Liver (tissue), 9 donors: Measurements from ENCODE around the gene MST1R. TPM values are rescaled to one million over a fixed set of nuclear protein-coding genes. Genes with fewer than 3 reads are reported as not detected.

Experiments used
- DNase-seq: peaks from one replicate; pipeline ENCODE4 v3.0.0-alpha.2; 2017; ENCODE audit warnings: low spot score
- H3K27ac ChIP-seq, 2 donors: one replicate each; pipeline ENCODE4 v1.7.0; 2013; ENCODE audit warnings: inconsistent platforms in 2 of 2, low read length in 2 of 2, control low read depth in 1 of 2, low read depth in 1 of 2, mild to moderate bottlenecking in 1 of 2
- H3K27me3 ChIP-seq, 4 donors: one replicate each; pipeline versions ENCODE4 v1.6.1 to v1.7.0; 2013; ENCODE audit warnings: low read length in 3 of 4, inconsistent platforms in 1 of 4, mild to moderate bottlenecking in 1 of 4, moderate library complexity in 1 of 4; ENCODE audit not compliant: control insufficient read depth in 4 of 4, insufficient read depth in 4 of 4
- H3K36me3 ChIP-seq, 4 donors: one replicate each; pipeline versions ENCODE4 v1.6.1 to v1.7.0; 2013; ENCODE audit warnings: low read length in 3 of 4, mild to moderate bottlenecking in 3 of 4, low read depth in 1 of 4, moderate library complexity in 1 of 4; ENCODE audit not compliant: control insufficient read depth in 4 of 4, insufficient read depth in 3 of 4
- H3K4me1 ChIP-seq, 4 donors: one replicate each; pipeline versions ENCODE4 v1.6.1 to v1.7.0; 2013; ENCODE audit warnings: low read length in 3 of 4, mild to moderate bottlenecking in 3 of 4, moderate library complexity in 1 of 4; ENCODE audit not compliant: control insufficient read depth in 4 of 4, insufficient read depth in 4 of 4
- H3K4me3 ChIP-seq, 3 donors: one replicate each; pipeline versions ENCODE4 v1.6.1 to v1.7.0; 2013; ENCODE audit warnings: low read length in 3 of 3, control low read depth in 1 of 3, low read depth in 1 of 3, mild to moderate bottlenecking in 1 of 3
- H3K9ac ChIP-seq, 2 donors: one replicate each; pipeline ENCODE4 v1.7.0; 2013; ENCODE audit warnings: low read length in 2 of 2, mild to moderate bottlenecking in 2 of 2, moderate library complexity in 2 of 2, control low read depth in 1 of 2, low read depth in 1 of 2
- H3K9me3 ChIP-seq, 4 donors: one replicate each; pipeline versions ENCODE4 v1.6.1 to v1.7.0; 2013; ENCODE audit warnings: low read length in 3 of 4; ENCODE audit not compliant: control insufficient read depth in 4 of 4
- EGR1 ChIP-seq, 2 donors: IDR thresholded peaks; 2 replicates each; pipeline ENCODE4 v1.6.1; 2016 to 2018; ENCODE audit warnings: antibody characterized with exemption in 2 of 2, low read depth in 2 of 2
- FOXA1 ChIP-seq: IDR thresholded peaks from 2 replicates; pipeline ENCODE4 v1.6.1; 2016; ENCODE audit warnings: antibody characterized with exemption
- FOXA2 ChIP-seq: IDR thresholded peaks from 2 replicates; pipeline ENCODE4 v1.6.1; 2016; ENCODE audit warnings: antibody characterized with exemption
- GABPA ChIP-seq, 2 donors: IDR thresholded peaks in 1 of 2; conservative IDR thresholded peaks in 1 of 2; 2 replicates each; pipeline ENCODE4 v1.6.1; 2016; ENCODE audit warnings: antibody characterized with exemption in 2 of 2, mild to moderate bottlenecking in 1 of 2, moderate library complexity in 1 of 2
- HNF4A ChIP-seq, 2 donors: conservative IDR thresholded peaks; 2 replicates each; pipeline ENCODE4 v1.6.1; 2016; ENCODE audit warnings: antibody characterized with exemption in 2 of 2, mild to moderate bottlenecking in 2 of 2
- HNF4G ChIP-seq: IDR thresholded peaks from 2 replicates; pipeline ENCODE4 v1.6.1; 2016; ENCODE audit warnings: antibody characterized with exemption
- JUND ChIP-seq, 2 donors: IDR thresholded peaks; 2 replicates each; pipeline ENCODE4 v1.6.1; 2016; ENCODE audit warnings: antibody characterized with exemption in 2 of 2
- NR2F2 ChIP-seq: IDR thresholded peaks from 2 replicates; pipeline ENCODE4 v1.6.1; 2016; ENCODE audit warnings: antibody characterized with exemption
- RAD21 ChIP-seq, 2 donors: IDR thresholded peaks; 2 replicates each; pipeline ENCODE4 v1.6.1; 2016; ENCODE audit warnings: antibody characterized with exemption in 2 of 2, mild to moderate bottlenecking in 2 of 2
- RXRA ChIP-seq, 2 donors: IDR thresholded peaks; 2 replicates each; pipeline ENCODE4 v1.6.1; 2017 to 2018; ENCODE audit warnings: antibody characterized with exemption in 2 of 2, mild to moderate bottlenecking in 1 of 2
- SP1 ChIP-seq: IDR thresholded peaks from 2 replicates; pipeline ENCODE4 v1.6.1; 2018; ENCODE audit warnings: antibody characterized with exemption, mild to moderate bottlenecking
- TAF1 ChIP-seq: conservative IDR thresholded peaks from 2 replicates; pipeline ENCODE4 v1.6.1; 2016; ENCODE audit warnings: antibody characterized with exemption, mild to moderate bottlenecking
- YY1 ChIP-seq: IDR thresholded peaks from 2 replicates; pipeline ENCODE4 v1.6.1; 2016; ENCODE audit warnings: antibody characterized with exemption, mild to moderate bottlenecking
- WGBS: extraction: QIAGEN DNeasy Blood & Tissue Kit; methylation state at CpG from one replicate; pipeline ENCODE4 v1.1.7; 2013; 5-methylcytosine and 5-hydroxymethylcytosine counted together
- polyA plus RNA-seq, 2 donors: library from polyadenylated mRNA; stranded (reverse) in 1 of 2; unstranded in 1 of 2; fragments of 200-250 nt in 1 of 2; fragments of >200 nt in 1 of 2; fragmentation: Nextera tagmentation in 1 of 2; extraction: Ambion mirVana in 1 of 2; gene quantifications; one replicate each; pipeline versions ENCODE4 v1.2.1 to v1.2.3, GENCODE V29; 2013 to 2015
- total RNA-seq, 2 donors: library from RNA; depleted of rRNA; stranded (reverse); fragments of >200 nt; gene quantifications; one replicate each; pipeline ENCODE4 v1.2.3, GENCODE V29; 2014
- TF ChIP-seq, protein P1 (sequence below): IDR thresholded peaks from 2 replicates; pipeline ENCODE4 v1.6.1; 2016; ENCODE audit warnings: antibody characterized with exemption
- TF ChIP-seq, protein P2 (sequence below): IDR thresholded peaks from 2 replicates; pipeline ENCODE4 v1.6.1; 2016; ENCODE audit warnings: antibody characterized with exemption
- TF ChIP-seq, protein P3 (sequence below): IDR thresholded peaks from 2 replicates; pipeline ENCODE4 v1.6.1; 2016; ENCODE audit warnings: antibody characterized with exemption, mild to moderate bottlenecking
- TF ChIP-seq, protein P4 (sequence below): fragments of 150-350 bp; IDR thresholded peaks from 2 replicates; pipeline ENCODE4 v1.5.1; 2017; ENCODE audit warnings: improper control_type of control experiment, low read depth, low read length; ENCODE audit not compliant: missing input control
- TF ChIP-seq, protein P5 (sequence below): IDR thresholded peaks from 2 replicates; pipeline ENCODE4 v1.6.1; 2016; ENCODE audit warnings: antibody characterized with exemption
- donor health status: healthy.
- donor health status: healthy.
- donor health status: healthy.
- donor health status: healthy.
- donor health status: healthy.

The MST1R gene
- total and polyA plus RNA-seq, 4 donors = 0.10 to 0.56 (median 0.33) TPM

DNA sequence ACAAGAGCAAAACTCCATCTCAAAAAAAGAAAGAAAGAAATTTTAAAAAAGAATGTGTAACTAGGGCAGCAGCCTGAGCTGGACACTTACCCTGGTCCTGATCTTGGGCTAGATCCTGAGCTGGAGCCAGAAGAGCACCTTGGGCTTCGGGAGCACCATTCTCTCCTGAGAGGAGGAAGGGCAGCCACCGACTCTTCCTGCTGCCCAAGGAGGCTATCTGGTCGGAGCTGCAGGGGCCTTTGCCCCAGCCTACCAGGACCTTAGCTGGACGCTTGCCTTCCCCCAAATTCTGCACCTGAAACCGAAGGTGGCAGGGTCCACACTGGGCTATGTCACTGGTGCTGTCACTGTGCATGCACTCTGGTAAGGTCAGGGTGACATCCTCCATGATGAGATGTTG, 27.1 kb downstream of the MST1R start:
- Histone ChIP-seq H3K4me3 (no peak overlapping the region), H3K4me1 (peaks cover 0 to 1% (median 0%) of the 10 kb centered on the region in 4 donors), H3K9me3 (no peaks in the 10 kb centered on the region), H3K36me3 (no peaks in the 10 kb centered on the region), H3K9ac (no peak overlapping the region), H3K27me3 (no peaks in the 10 kb centered on the region), H3K27ac (no peak overlapping the region)
- no peak for DNase-seq
- TF ChIP-seq GABPA (IDR thresholded peaks at IDR 0.05 in 1 of 2, conservative IDR thresholded peaks at IDR 0.05 in 1 of 2) (no peak), HNF4G (no peak)
- WGBS = 85% methylated on average over 5 of the region's 5 CpGs

DNA sequence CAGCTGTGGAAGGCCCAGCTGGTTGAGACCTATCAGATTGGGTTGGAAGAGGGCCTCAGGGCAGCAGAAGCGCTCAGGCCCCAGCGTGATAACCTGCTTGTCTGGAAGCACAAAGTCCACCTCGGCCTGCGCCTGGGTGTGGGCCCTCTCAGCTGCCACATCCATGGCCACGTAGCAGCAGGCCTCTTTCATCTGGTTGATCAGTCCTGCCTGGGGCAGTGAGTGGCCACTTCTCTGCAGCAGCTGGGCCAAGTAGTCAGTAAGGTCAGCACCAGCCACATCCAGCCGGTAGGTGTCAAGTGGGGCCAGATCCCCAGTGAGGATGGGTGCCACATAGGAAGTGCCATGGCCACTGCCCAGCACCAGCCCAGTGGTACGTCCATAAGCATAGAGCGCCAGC, 30.1 kb downstream of the MST1R start:
- no peaks in the 10 kb centered on the region for H3K9me3 ChIP-seq
- TF ChIP-seq EGR1 (IDR thresholded peaks at IDR 0.05; ENCODE audit: low read depth in 2 of 2) (no peak), HNF4G (no peak), SP1 (peak; percentile 26), HNF4A (conservative IDR thresholded peaks at IDR 0.05) (peak; percentile 42 to 52)

DNA sequence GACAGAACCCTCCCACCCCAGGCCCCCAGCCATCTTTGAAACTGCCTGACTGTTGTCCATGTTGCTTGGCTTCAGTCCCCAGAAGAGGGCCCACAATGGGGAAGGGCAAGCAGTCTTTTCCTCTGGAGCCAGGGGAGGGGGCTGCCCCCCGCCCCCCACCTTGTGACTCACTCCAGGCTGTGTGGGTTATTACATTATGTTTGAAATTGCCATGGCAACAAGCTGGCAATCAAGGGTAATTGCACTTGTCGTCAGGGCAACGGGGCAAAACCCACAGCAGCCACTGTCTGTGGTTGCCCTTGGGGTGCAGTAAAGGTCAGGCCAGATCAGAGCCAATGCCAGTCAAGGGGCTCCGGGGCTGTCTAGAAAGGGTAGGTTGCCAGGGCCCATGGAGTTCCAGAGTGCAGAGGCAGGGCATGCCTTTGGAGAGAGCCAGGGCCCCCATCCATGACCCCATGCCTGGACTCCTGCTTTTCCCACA, 30.8 kb downstream of the MST1R start:
- Histone ChIP-seq H3K36me3 (no peaks in the 10 kb centered on the region), H3K4me1 (peaks cover 3 to 8% (median 6%) of the 10 kb centered on the region in 4 donors), H3K27me3 (peaks cover 0 to 4% (median 2%) of the 10 kb centered on the region in 4 donors), H3K9me3 (no peaks in the 10 kb centered on the region), H3K27ac (no peak overlapping the region), H3K9ac (no peak overlapping the region), H3K4me3 (no peak overlapping the region)
- DNase-seq = no peak
- TF ChIP-seq FOXA2 = no peak
- TF ChIP-seq, protein P1, sequence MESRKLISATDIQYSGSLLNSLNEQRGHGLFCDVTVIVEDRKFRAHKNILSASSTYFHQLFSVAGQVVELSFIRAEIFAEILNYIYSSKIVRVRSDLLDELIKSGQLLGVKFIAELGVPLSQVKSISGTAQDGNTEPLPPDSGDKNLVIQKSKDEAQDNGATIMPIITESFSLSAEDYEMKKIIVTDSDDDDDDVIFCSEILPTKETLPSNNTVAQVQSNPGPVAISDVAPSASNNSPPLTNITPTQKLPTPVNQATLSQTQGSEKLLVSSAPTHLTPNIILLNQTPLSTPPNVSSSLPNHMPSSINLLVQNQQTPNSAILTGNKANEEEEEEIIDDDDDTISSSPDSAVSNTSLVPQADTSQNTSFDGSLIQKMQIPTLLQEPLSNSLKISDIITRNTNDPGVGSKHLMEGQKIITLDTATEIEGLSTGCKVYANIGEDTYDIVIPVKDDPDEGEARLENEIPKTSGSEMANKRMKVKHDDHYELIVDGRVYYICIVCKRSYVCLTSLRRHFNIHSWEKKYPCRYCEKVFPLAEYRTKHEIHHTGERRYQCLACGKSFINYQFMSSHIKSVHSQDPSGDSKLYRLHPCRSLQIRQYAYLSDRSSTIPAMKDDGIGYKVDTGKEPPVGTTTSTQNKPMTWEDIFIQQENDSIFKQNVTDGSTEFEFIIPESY = no peak
- TF ChIP-seq FOXA1 = no peak
- TF ChIP-seq JUND (IDR thresholded peaks at IDR 0.05) = no peak
- TF ChIP-seq HNF4A (conservative IDR thresholded peaks at IDR 0.05) = no peak
- no peak for TF ChIP-seq HNF4G
- TF ChIP-seq, protein P2, sequence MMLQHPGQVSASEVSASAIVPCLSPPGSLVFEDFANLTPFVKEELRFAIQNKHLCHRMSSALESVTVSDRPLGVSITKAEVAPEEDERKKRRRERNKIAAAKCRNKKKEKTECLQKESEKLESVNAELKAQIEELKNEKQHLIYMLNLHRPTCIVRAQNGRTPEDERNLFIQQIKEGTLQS = no peak
- no peak for TF ChIP-seq YY1
- TF ChIP-seq EGR1 (IDR thresholded peaks at IDR 0.05; ENCODE audit: low read depth in 2 of 2) = no peak
- TF ChIP-seq, protein P3, sequence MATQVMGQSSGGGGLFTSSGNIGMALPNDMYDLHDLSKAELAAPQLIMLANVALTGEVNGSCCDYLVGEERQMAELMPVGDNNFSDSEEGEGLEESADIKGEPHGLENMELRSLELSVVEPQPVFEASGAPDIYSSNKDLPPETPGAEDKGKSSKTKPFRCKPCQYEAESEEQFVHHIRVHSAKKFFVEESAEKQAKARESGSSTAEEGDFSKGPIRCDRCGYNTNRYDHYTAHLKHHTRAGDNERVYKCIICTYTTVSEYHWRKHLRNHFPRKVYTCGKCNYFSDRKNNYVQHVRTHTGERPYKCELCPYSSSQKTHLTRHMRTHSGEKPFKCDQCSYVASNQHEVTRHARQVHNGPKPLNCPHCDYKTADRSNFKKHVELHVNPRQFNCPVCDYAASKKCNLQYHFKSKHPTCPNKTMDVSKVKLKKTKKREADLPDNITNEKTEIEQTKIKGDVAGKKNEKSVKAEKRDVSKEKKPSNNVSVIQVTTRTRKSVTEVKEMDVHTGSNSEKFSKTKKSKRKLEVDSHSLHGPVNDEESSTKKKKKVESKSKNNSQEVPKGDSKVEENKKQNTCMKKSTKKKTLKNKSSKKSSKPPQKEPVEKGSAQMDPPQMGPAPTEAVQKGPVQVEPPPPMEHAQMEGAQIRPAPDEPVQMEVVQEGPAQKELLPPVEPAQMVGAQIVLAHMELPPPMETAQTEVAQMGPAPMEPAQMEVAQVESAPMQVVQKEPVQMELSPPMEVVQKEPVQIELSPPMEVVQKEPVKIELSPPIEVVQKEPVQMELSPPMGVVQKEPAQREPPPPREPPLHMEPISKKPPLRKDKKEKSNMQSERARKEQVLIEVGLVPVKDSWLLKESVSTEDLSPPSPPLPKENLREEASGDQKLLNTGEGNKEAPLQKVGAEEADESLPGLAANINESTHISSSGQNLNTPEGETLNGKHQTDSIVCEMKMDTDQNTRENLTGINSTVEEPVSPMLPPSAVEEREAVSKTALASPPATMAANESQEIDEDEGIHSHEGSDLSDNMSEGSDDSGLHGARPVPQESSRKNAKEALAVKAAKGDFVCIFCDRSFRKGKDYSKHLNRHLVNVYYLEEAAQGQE = no peak
- TF ChIP-seq RAD21 (IDR thresholded peaks at IDR 0.05) = no peak
- TF ChIP-seq, protein P4, sequence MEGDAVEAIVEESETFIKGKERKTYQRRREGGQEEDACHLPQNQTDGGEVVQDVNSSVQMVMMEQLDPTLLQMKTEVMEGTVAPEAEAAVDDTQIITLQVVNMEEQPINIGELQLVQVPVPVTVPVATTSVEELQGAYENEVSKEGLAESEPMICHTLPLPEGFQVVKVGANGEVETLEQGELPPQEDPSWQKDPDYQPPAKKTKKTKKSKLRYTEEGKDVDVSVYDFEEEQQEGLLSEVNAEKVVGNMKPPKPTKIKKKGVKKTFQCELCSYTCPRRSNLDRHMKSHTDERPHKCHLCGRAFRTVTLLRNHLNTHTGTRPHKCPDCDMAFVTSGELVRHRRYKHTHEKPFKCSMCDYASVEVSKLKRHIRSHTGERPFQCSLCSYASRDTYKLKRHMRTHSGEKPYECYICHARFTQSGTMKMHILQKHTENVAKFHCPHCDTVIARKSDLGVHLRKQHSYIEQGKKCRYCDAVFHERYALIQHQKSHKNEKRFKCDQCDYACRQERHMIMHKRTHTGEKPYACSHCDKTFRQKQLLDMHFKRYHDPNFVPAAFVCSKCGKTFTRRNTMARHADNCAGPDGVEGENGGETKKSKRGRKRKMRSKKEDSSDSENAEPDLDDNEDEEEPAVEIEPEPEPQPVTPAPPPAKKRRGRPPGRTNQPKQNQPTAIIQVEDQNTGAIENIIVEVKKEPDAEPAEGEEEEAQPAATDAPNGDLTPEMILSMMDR = no peak
- no peak for TF ChIP-seq NR2F2
- TF ChIP-seq, protein P5, sequence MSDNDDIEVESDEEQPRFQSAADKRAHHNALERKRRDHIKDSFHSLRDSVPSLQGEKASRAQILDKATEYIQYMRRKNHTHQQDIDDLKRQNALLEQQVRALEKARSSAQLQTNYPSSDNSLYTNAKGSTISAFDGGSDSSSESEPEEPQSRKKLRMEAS = no peak
- TF ChIP-seq TAF1 = no peak
- no peak for TF ChIP-seq SP1
- no peak for TF ChIP-seq RXRA (IDR thresholded peaks at IDR 0.05)
- no peak for TF ChIP-seq GABPA (IDR thresholded peaks at IDR 0.05 in 1 of 2, conservative IDR thresholded peaks at IDR 0.05 in 1 of 2)
- 69% methylated on average over 4 of the region's 4 CpGs for WGBS

More for the DNA sequence above, 30.1 kb downstream of the MST1R start:
- DNase-seq = no peak
- peaks cover 0 to 3% (median under 1%) of the 10 kb centered on the region in 4 donors for H3K27me3 ChIP-seq
- WGBS = 62% methylated on average over 8 of the region's 8 CpGs
- H3K4me1 ChIP-seq = peaks cover 3 to 8% (median 6%) of the 10 kb centered on the region in 4 donors
- no peaks in the 10 kb centered on the region for H3K36me3 ChIP-seq
- no peak overlapping the region for H3K4me3 ChIP-seq
- H3K9ac ChIP-seq = no peak overlapping the region
- no peak overlapping the region for H3K27ac ChIP-seq
